Testis (tissue), 2 donors: ENCODE measurements around the gene EYS.

Experiments used
- CTCF ChIP-seq, 3 experiments: fragments of 450-650 bp in 2 of 3; fragments of 200-600 bp in 1 of 3; sonication (generic) in 1 of 3; IDR thresholded peaks; one replicate each; pipeline ENCODE4 v1.5.1; 2016 to 2019; ENCODE audit warnings: antibody characterized with exemption in 3 of 3, mild to moderate bottlenecking in 2 of 3, moderate library complexity in 1 of 3
- POLR2A ChIP-seq: fragments of 450-650 bp; IDR thresholded peaks from one replicate; pipeline ENCODE4 v1.6.1; 2017; ENCODE audit warnings: antibody characterized with exemption, mild to moderate bottlenecking, moderate library complexity

GRCh38 chr6:64155063-64155462 is 1552.0 kb downstream of the EYS start:
- TF ChIP-seq CTCF (IDR thresholded peaks at IDR 0.05) (no peak), POLR2A (no peak)
